Neural progenitor cell (in vitro differentiated cells): ENCODE measurements around the gene TUBB4B. TPM values are rescaled to one million over a fixed set of nuclear protein-coding genes. Genes with fewer than 3 reads are reported as not detected.
A peak's percentile ranks its signal among the peaks of the same experiment; 100 is the strongest.

ENCODE experiments used
- DNase-seq: peaks from one replicate; pipeline ENCODE4 v3.0.0-alpha.2; 2016; ENCODE audit warnings: low spot score
- H2AFZ ChIP-seq: fragments of 200-600 bp; sonication (generic); replicated peaks from 2 replicates; pipeline ENCODE4 v1.6.1; 2016; ENCODE audit warnings: antibody characterized with exemption
- H3F3A ChIP-seq: fragments of 200-600 bp; sonication (generic); 2 replicates; pipeline ENCODE4 v1.6.1; 2016; ENCODE audit warnings: antibody characterized with exemption, low read depth
- H3K27ac ChIP-seq: fragments of 200-600 bp; sonication (generic); 2 replicates; pipeline ENCODE4 v1.5.1; 2016; ENCODE audit warnings: mild to moderate bottlenecking
- H3K27me3 ChIP-seq: fragments of 200-600 bp; sonication (generic); 2 replicates; pipeline ENCODE4 v1.6.1; 2016; ENCODE audit warnings: mild to moderate bottlenecking, moderate library complexity
- H3K36me3 ChIP-seq: fragments of 200-600 bp; sonication (generic); 2 replicates; pipeline ENCODE4 v1.5.1; 2016
- H3K4me1 ChIP-seq: fragments of 200-600 bp; sonication (generic); 2 replicates; pipeline ENCODE4 v1.6.1; 2016; ENCODE audit warnings: mixed run types
- H3K4me2 ChIP-seq: fragments of 200-600 bp; sonication (generic); 2 replicates; pipeline ENCODE4 v1.6.1; 2016
- H3K4me3 ChIP-seq: fragments of 200-600 bp; sonication (generic); 2 replicates; pipeline ENCODE4 v1.5.1; 2016
- H3K79me2 ChIP-seq: fragments of 200-600 bp; sonication (generic); 2 replicates; pipeline ENCODE4 v1.6.1; 2016; ENCODE audit warnings: low read depth
- H3K9ac ChIP-seq: fragments of 200-600 bp; sonication (generic); 2 replicates; pipeline ENCODE4 v1.6.1; 2016
- H3K9me3 ChIP-seq: fragments of 200-600 bp; sonication (generic); 2 replicates; pipeline ENCODE4 v1.5.1; 2016; ENCODE audit warnings: low read depth
- H4K20me1 ChIP-seq: fragments of 200-600 bp; sonication (generic); 2 replicates; pipeline ENCODE4 v1.6.1; 2016; ENCODE audit warnings: low read depth
- H3K27ac Mint-ChIP-seq: 3 replicates; pipeline ENCODE4 v1.8.0; 2021; ENCODE audit warnings: mixed read lengths
- H3K27me3 Mint-ChIP-seq: 2 replicates; pipeline ENCODE4 v1.8.0; 2022; ENCODE audit warnings: low read depth, mild to moderate bottlenecking, inconsistent platforms, moderate library complexity, mixed read lengths; ENCODE audit not compliant: insufficient read depth
- H3K36me3 Mint-ChIP-seq: 3 replicates; pipeline ENCODE4 v1.8.0; 2021; ENCODE audit warnings: mixed read lengths
- H3K4me1 Mint-ChIP-seq: 3 replicates; pipeline ENCODE4 v1.8.0; 2021; ENCODE audit warnings: mixed read lengths
- H3K4me3 Mint-ChIP-seq: 3 replicates; pipeline ENCODE4 v1.8.0; 2021; ENCODE audit warnings: mild to moderate bottlenecking, moderate library complexity, mixed read lengths
- H3K9me3 Mint-ChIP-seq: 3 replicates; pipeline ENCODE4 v1.8.0; 2020; ENCODE audit warnings: mixed read lengths
- CTCF ChIP-seq: fragments of 200-600 bp; sonication (generic); IDR thresholded peaks from 2 replicates; pipeline ENCODE4 v1.5.1; 2017; ENCODE audit warnings: antibody characterized with exemption, mild to moderate bottlenecking
- EZH2 ChIP-seq: fragments of 200-600 bp; sonication (generic); IDR thresholded peaks from 2 replicates; pipeline ENCODE4 v1.6.1; 2017; ENCODE audit warnings: antibody characterized with exemption, mild to moderate bottlenecking, moderate library complexity
- EZH2phosphoT487 ChIP-seq: fragments of 200-600 bp; sonication (generic); IDR thresholded peaks from 2 replicates; pipeline ENCODE4 v1.6.1; 2017; ENCODE audit warnings: antibody characterized with exemption
- total RNA-seq: library from RNA; depleted of rRNA; stranded (reverse); fragments of >200 nt; gene quantifications from 2 replicates; pipeline ENCODE4 v1.2.3, GENCODE V29; 2015; ENCODE audit warnings: low replicate concordance

Gene TUBB4B
- total RNA-seq, 1 donor from 2014 or later: 183 TPM

DNA sequence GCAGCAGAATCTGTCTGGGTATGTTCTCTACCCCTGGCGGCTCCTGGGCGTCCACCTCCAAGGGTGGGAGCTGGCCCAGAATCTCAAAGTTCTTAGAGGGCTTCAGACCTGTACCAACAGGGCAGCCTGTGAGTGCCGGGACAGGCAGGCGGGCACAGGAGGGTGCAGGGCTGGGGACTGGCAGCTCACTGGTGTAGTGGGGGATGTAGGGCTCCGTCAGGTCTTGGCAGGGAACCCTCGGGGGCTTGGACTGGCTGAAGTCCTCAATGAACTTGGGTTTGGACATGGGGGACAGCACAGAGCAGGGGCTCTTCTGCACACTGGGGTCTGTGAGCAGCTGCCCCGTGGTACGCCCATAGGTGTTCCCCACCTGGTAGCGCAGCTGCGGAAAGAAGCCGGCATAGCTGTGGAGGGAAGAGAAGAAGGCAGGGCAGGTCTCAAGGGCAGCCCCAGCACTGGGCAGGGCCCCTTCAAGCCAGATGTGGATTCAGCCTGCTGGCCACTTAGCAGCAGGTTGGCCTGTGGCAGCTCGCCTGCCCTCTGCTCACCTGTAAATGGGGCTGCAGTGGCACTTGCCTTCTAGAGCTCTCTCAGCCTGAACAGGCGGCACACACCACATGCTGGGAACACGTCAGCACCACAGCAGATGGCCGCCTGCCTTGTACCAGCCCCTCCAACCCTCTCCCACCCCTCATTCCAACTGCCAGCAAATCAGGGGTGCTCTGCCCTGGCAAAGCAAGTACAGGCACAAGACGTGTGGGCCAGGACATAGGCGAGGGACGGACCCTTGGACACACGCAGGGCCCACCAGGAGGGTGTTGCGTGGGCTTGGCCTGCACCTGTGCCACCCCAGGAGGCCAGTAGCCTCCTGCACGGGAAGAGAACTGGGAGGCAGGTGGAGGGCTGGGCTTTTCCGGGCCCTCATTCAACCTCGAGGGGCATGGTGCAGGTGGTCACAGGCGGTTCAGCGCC, 4.6 kb downstream of the TUBB4B start:
- Histone ChIP-seq H3K4me1 (peaks cover 7% of the 10 kb centered on the region), H3K27ac (no peak overlapping the region), H2AFZ (no peak overlapping the region), H3K9me3 (no peaks in the 10 kb centered on the region), H3K27me3 (no peaks in the 10 kb centered on the region), H3K4me2 (no peak overlapping the region), H3K4me3 (no peak overlapping the region), H3F3A (peaks cover 33% of the 10 kb centered on the region), H3K79me2 (peaks cover 21% of the 10 kb centered on the region), H3K9ac (no peak overlapping the region), H3K36me3 (no peaks in the 10 kb centered on the region), H4K20me1 (peaks cover 31% of the 10 kb centered on the region)
- H3K4me1 Mint-ChIP-seq: peaks cover 40% of the 10 kb centered on the region
- no peaks in the 10 kb centered on the region for H3K27me3 Mint-ChIP-seq
- H3K4me3 Mint-ChIP-seq: no peak overlapping the region
- no peak for DNase-seq
- no peak overlapping the region for H3K27ac Mint-ChIP-seq
- TF ChIP-seq EZH2: no peak
- no peak for TF ChIP-seq EZH2phosphoT487
- no peak for TF ChIP-seq CTCF
- no peaks in the 10 kb centered on the region for H3K9me3 Mint-ChIP-seq
- H3K36me3 Mint-ChIP-seq: peaks cover 14% of the 10 kb centered on the region

GRCh38 chr9:137247135-137247915, 6.2 kb downstream of the TUBB4B start:
- Histone ChIP-seq H3K27me3 (no peaks in the 10 kb centered on the region), H3K9me3 (no peaks in the 10 kb centered on the region), H3K4me1 (peaks cover 15% of the 10 kb centered on the region), H3K79me2 (peaks cover 12% of the 10 kb centered on the region), H3K27ac (no peak overlapping the region), H3F3A (peaks cover 25% of the 10 kb centered on the region), H3K36me3 (no peaks in the 10 kb centered on the region), H3K4me2 (no peak overlapping the region), H3K9ac (no peak overlapping the region), H2AFZ (no peak overlapping the region), H4K20me1 (peaks cover 22% of the 10 kb centered on the region), H3K4me3 (no peak overlapping the region)
- peaks cover 40% of the 10 kb centered on the region for H3K4me1 Mint-ChIP-seq
- no peak for TF ChIP-seq CTCF
- no peak for TF ChIP-seq EZH2phosphoT487
- TF ChIP-seq EZH2: no peak
- no peak overlapping the region for H3K4me3 Mint-ChIP-seq
- no peaks in the 10 kb centered on the region for H3K9me3 Mint-ChIP-seq
- peaks cover 9% of the 10 kb centered on the region for H3K36me3 Mint-ChIP-seq
- peak overlapping the region; percentile 29 for H3K27ac Mint-ChIP-seq
- no peak for DNase-seq
- H3K27me3 Mint-ChIP-seq: no peaks in the 10 kb centered on the region

DNA sequence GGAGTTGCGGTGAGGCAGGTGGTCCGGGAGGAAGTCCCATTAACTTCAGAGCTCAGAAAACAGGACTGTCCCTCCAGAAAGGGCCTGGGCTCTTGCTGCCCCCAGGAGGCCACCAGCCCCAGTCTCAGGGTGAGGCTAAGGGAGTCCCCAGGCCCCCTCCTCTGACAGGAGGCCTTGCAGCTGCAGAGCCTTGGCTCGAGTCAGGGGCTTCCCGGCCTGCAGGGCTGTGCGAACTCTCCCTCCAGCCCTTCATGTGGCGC, 6.8 kb downstream of the TUBB4B start:
- H3K9ac ChIP-seq: no peak overlapping the region
- H4K20me1 ChIP-seq: peaks cover 17% of the 10 kb centered on the region
- H3K4me2 ChIP-seq: no peak overlapping the region
- Mint-ChIP-seq H3K4me1 (peaks cover 35% of the 10 kb centered on the region), H3K9me3 (no peaks in the 10 kb centered on the region), H3K36me3 (peaks cover 4% of the 10 kb centered on the region), H3K27ac (no peak overlapping the region), H3K27me3 (no peaks in the 10 kb centered on the region), H3K4me3 (no peak overlapping the region)
- H3K4me3 ChIP-seq: no peak overlapping the region
- TF ChIP-seq EZH2 (no peak), EZH2phosphoT487 (no peak), CTCF (no peak)
- no peak for DNase-seq
- no peaks in the 10 kb centered on the region for H3K27me3 ChIP-seq
- peaks cover 20% of the 10 kb centered on the region for H3F3A ChIP-seq
- H3K27ac ChIP-seq: no peak overlapping the region
- H3K36me3 ChIP-seq: no peaks in the 10 kb centered on the region
- peaks cover 12% of the 10 kb centered on the region for H3K4me1 ChIP-seq
- H2AFZ ChIP-seq: no peak overlapping the region
- H3K9me3 ChIP-seq: no peaks in the 10 kb centered on the region
- H3K79me2 ChIP-seq: peaks cover 7% of the 10 kb centered on the region
